GM13977 (cell line): ENCODE data around the gene OXNAD1.

ENCODE experiments used
- DNase-seq: peaks from one replicate; pipeline ENCODE4 v3.0.0; 2012; ENCODE audit warnings: low spot score
- in situ Hi-C: fragments of 300-500 bp; cut with MboI; formaldehyde crosslinking; loops from one replicate; pipeline ENCODE4 v1.12.0; 2022; ENCODE audit warnings: low sequenced_read_pairs, low pct_unique_long_range_greater_than_20kb, mixed read lengths, inconsistent platforms; ENCODE audit not compliant: unreplicated experiment
- TF ChIP-seq, protein P1 (sequence below): IDR thresholded peaks from 2 replicates; pipeline ENCODE4 v1.5.1; 2012; ENCODE audit warnings: mild to moderate bottlenecking, control low read depth; ENCODE audit not compliant: insufficient read depth; ENCODE audit errors: extremely low read depth, missing control alignments

Gene OXNAD1

DNA sequence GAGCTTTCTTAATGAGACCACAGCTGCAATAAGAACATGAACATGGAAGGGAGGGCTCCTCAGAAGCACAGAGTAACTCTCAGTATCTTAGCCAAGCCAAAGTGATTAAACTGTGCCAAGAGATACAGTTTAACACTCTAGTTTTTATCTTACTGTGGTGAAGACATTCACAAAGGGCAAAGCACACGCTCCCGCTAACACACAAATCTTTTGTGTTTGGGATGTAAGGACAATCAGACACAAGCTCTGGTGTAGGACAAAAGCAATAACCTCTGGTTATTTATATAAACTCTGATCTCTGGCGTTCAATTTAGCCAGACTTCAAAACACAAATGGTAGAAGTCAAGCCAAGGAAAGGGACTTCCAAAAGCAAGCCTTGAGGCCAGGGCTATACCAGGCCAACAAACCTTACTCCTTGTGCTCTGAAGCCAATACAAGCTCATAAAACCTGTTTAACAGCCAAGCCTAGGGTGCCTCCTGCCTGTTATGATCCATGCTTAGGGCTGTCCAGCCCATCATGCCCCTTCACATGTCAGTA is 28.1 kb upstream of the OXNAD1 start:
- in situ Hi-C loops = no loop called here
- DNase-seq = no peak
- TF ChIP-seq, protein P1, sequence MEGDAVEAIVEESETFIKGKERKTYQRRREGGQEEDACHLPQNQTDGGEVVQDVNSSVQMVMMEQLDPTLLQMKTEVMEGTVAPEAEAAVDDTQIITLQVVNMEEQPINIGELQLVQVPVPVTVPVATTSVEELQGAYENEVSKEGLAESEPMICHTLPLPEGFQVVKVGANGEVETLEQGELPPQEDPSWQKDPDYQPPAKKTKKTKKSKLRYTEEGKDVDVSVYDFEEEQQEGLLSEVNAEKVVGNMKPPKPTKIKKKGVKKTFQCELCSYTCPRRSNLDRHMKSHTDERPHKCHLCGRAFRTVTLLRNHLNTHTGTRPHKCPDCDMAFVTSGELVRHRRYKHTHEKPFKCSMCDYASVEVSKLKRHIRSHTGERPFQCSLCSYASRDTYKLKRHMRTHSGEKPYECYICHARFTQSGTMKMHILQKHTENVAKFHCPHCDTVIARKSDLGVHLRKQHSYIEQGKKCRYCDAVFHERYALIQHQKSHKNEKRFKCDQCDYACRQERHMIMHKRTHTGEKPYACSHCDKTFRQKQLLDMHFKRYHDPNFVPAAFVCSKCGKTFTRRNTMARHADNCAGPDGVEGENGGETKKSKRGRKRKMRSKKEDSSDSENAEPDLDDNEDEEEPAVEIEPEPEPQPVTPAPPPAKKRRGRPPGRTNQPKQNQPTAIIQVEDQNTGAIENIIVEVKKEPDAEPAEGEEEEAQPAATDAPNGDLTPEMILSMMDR = no peak

DNA sequence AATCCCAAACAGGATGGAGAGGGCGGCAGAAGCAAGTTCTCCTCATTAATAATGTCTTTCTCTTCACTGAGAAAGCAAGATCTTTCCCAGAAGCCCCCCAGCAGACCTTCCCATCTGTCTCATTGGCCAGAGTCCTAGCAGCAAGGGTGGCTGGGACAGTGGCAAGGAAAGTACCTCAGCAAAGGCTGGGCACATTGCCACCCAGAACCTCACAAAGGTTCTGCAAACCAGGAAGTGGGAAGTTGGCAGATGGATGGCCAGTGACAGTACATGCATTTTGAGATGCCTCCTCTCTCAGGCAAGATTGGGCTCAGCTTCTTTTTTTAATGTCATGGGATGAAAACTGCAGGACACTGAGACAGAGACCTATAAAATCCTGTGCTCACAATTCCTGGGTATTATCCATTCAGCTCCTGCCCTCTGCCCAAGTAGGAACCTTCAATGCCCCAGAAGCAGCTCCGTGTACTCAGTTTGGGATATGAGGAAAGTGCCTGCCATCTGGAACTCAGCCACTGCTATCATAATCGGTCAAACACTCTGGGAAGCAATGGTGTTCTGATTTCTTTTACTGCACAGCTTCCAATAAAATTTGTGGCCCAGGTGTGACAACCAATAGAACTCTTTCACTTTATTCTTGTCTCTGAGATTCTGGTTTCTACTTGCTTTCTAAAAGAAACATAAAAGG is 25.8 kb upstream of the OXNAD1 start:
- DNase-seq = no peak
- in situ Hi-C loops = no loop called here
- TF ChIP-seq, protein P1 = no peak

- in situ Hi-C loops = loop anchor here (10.0 kb wide), 1 partner anchor 185 kb away; no protein-coding TSS in a partner anchor
- no peak for DNase-seq
- TF ChIP-seq, protein P1 = no peak
These were observed 25.2 kb upstream of the OXNAD1 start for GRCh38 chr3:16239780-16240179.

- no peak for DNase-seq
- TF ChIP-seq, protein P1 = no peak
These were observed 24.6 kb upstream of the OXNAD1 start for GRCh38 chr3:16240229-16241023.

DNA sequence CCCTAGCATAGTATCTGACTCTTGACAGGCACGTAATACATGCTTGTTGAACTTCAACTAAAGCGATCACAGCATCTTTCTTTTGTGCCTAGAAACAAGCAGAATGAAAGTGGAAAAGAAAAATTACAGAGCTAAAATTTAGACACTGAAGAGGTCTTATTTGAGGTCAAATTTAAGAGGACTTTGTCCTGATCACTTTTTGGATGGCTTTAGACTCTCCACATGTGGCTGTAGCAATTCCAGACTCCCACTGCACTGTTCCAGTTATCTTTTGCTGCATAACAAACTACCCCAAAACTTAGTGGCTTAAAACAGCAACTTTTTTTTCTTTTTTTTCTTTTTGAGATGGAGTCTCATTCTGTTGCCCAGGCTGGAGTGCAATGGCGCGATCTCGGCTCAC is 23.8 kb upstream of the OXNAD1 start:
- in situ Hi-C loops = loop anchor here (10.0 kb wide), 1 partner anchor 186 kb away; no protein-coding TSS in a partner anchor
- TF ChIP-seq, protein P1 = no peak

More at GRCh38 chr3:16240229-16241023, 24.6 kb upstream of the OXNAD1 start:
- in situ Hi-C loops = loop anchor here (10.0 kb wide), 1 partner anchor 186 kb away; no protein-coding TSS in a partner anchor

GRCh38 chr3:16242177-16242576 is 22.8 kb upstream of the OXNAD1 start:
- TF ChIP-seq, protein P1 = no peak
- no peak for DNase-seq
- in situ Hi-C loops = loop anchor here (10.0 kb wide), 1 partner anchor 187 kb away; no protein-coding TSS in a partner anchor

More for the DNA sequence above, 23.8 kb upstream of the OXNAD1 start:
- DNase-seq = no peak
